A673 (cell line): ENCODE measurements around the gene CPLX1. TPM values are rescaled to one million over a fixed set of nuclear protein-coding genes. Genes with fewer than 3 reads are reported as not detected.

Experiments
- BruUV-seq: library from RNA; stranded (reverse); fragments of 400-500 nt; replicated peaks from 2 replicates; lab custom pipeline; 2021; lab: Mats Ljungman, UMichigan
- CTCF ChIA-PET: fragments of 300-600 bp; sonication (Branson Sonifier 250); formaldehyde crosslinking; loops from one replicate; lab custom pipeline; 2022; ENCODE audit warnings: antibody characterized with exemption; lab: Charles Lee
- POLR2A ChIA-PET: fragments of 300-600 bp; sonication (Branson Sonifier 250); formaldehyde crosslinking; loops from one replicate; lab custom pipeline; 2022; ENCODE audit warnings: antibody characterized with exemption; ENCODE audit not compliant: low non-redundant PET; lab: Charles Lee
- DNase-seq: peaks from one replicate; pipeline ENCODE4 v3.0.0-alpha.2; 2015; ENCODE audit warnings: low spot score
- H3K27ac ChIP-seq: fragments of 200-600 bp; sonication (generic); 2 replicates; pipeline ENCODE4 v1.5.1; 2016; ENCODE audit warnings: mixed run types, low read depth, mild to moderate bottlenecking, mixed read lengths, antibody characterized with exemption, low read length; ENCODE audit not compliant: poor library complexity, severe bottlenecking
- H3K27me3 ChIP-seq: fragments of 200-600 bp; sonication (generic); replicated peaks from 2 replicates; pipeline ENCODE4 v1.6.1; 2017; ENCODE audit warnings: mixed run types, low read depth, mild to moderate bottlenecking, mixed read lengths, antibody characterized with exemption, low read length; ENCODE audit not compliant: insufficient read depth, poor library complexity
- H3K36me3 ChIP-seq: fragments of 200-600 bp; sonication (generic); 2 replicates; pipeline ENCODE4 v1.6.1; 2016; ENCODE audit warnings: mixed run types, mild to moderate bottlenecking, mixed read lengths, antibody characterized with exemption, low read length; ENCODE audit not compliant: insufficient read depth, poor library complexity, severe bottlenecking
- H3K4me1 ChIP-seq: fragments of 200-600 bp; sonication (generic); 2 replicates; pipeline ENCODE4 v1.6.1; 2017; ENCODE audit warnings: mixed run types, mild to moderate bottlenecking, mixed read lengths, antibody characterized with exemption, low read length; ENCODE audit not compliant: insufficient read depth, poor library complexity, severe bottlenecking
- H3K4me3 ChIP-seq: fragments of 200-600 bp; sonication (generic); 2 replicates; pipeline ENCODE4 v1.5.1; 2016; ENCODE audit warnings: low read depth, mixed run types, mild to moderate bottlenecking, mixed read lengths, low read length; ENCODE audit not compliant: poor library complexity, severe bottlenecking
- H3K9me3 ChIP-seq: fragments of 200-600 bp; sonication (generic); 2 replicates; pipeline ENCODE4 v1.6.1; 2016; ENCODE audit warnings: mixed run types, low read depth, mild to moderate bottlenecking, mixed read lengths, antibody characterized with exemption, low read length; ENCODE audit not compliant: poor library complexity, severe bottlenecking
- CTCF ChIP-seq: fragments of 300-800, 200-600 bp; sonication (generic); conservative IDR thresholded peaks from 2 replicates; pipeline ENCODE4 v1.5.1; 2017; ENCODE audit warnings: low read depth, mild to moderate bottlenecking, antibody characterized with exemption, low read length, moderate library complexity, mixed read lengths
- EZH2 ChIP-seq: fragments of 200-600 bp; sonication (generic); IDR thresholded peaks from 2 replicates; pipeline ENCODE4 v1.6.1; 2017; ENCODE audit warnings: borderline replicate concordance, low read depth, mild to moderate bottlenecking, mixed read lengths, antibody characterized with exemption, low read length; ENCODE audit not compliant: poor library complexity, severe bottlenecking
- intact Hi-C: fragments of 100-400 bp; cut with micrococcal nuclease; formaldehyde crosslinking; loops from one replicate; pipeline ENCODE4 v1.10.0; 2022; ENCODE audit not compliant: unreplicated experiment
- total RNA-seq: library from RNA; stranded (reverse); gene quantifications from 2 replicates; pipeline ENCODE4 v1.2.3, GENCODE V29; 2021

CPLX1 gene
- total RNA-seq, 1 experiment from 2014 or later, result 4.6 TPM

- DNase-seq, result no peak
- Histone ChIP-seq H3K4me3 (no peak overlapping the region), H3K4me1 (no peaks in the 10 kb centered on the region), H3K9me3 (no peaks in the 10 kb centered on the region), H3K36me3 (peaks cover 12% of the 10 kb centered on the region), H3K27me3 (no peaks in the 10 kb centered on the region), H3K27ac (no peak overlapping the region)
- TF ChIP-seq EZH2, result no peak
- no peak for TF ChIP-seq CTCF
- CTCF ChIA-PET, result no interaction called here
- no TSS peak for BruUV-seq
- POLR2A ChIA-PET, result no interaction called here
- intact Hi-C loops, result no loop called here
Observed at GRCh38 chr4:872241-872981, 46.5 kb upstream of the CPLX1 start.

GRCh38 chr4:871484-871883 is 45.6 kb upstream of the CPLX1 start:
- intact Hi-C loops, result no loop called here
- no peaks in the 10 kb centered on the region for H3K9me3 ChIP-seq
- ChIA-PET CTCF (no interaction called here), POLR2A (no interaction called here)
- peaks cover 7% of the 10 kb centered on the region for H3K4me1 ChIP-seq
- H3K4me3 ChIP-seq, result no peak overlapping the region
- no peak for DNase-seq
- H3K27ac ChIP-seq, result no peak overlapping the region
- peaks cover 6% of the 10 kb centered on the region for H3K36me3 ChIP-seq
- TF ChIP-seq CTCF, result no peak
- no TSS peak for BruUV-seq
- H3K27me3 ChIP-seq, result no peaks in the 10 kb centered on the region

- Histone ChIP-seq H3K27ac (no peak overlapping the region), H3K4me1 (peaks cover 9% of the 10 kb centered on the region), H3K9me3 (no peaks in the 10 kb centered on the region), H3K4me3 (no peak overlapping the region), H3K36me3 (peaks cover 2% of the 10 kb centered on the region), H3K27me3 (no peaks in the 10 kb centered on the region)
- no TSS peak for BruUV-seq
- intact Hi-C loops, result no loop called here
- DNase-seq, result no peak
- CTCF ChIA-PET, result no interaction called here
- POLR2A ChIA-PET, result no interaction called here
- TF ChIP-seq EZH2 (no peak), CTCF (no peak)
Observed at GRCh38 chr4:870951-871350, 45.0 kb upstream of the CPLX1 start.
